Adipocyte (in vitro differentiated cells): ENCODE results near the gene SLC12A6.
"Not testable (repeated sequence)": the region's sequence is repeated elsewhere in the genome, so short reads cannot be mapped to it uniquely, and the experiment has no call there.

Source experiments
- DNase-seq: peaks from one replicate; pipeline ENCODE4 v3.0.0-alpha.2; 2015; ENCODE audit warnings: low read depth
- H3K27me3 ChIP-seq: replicated peaks from 2 replicates; pipeline ENCODE4 v1.7.0; 2013; ENCODE audit warnings: mild to moderate bottlenecking, low read length, moderate library complexity; ENCODE audit not compliant: control insufficient read depth, insufficient read depth
- H3K36me3 ChIP-seq: 2 replicates; pipeline ENCODE4 v1.7.0; 2013; ENCODE audit warnings: low read length, mild to moderate bottlenecking, moderate library complexity; ENCODE audit not compliant: control insufficient read depth, insufficient read depth, severe bottlenecking
- H3K4me1 ChIP-seq: 2 replicates; pipeline ENCODE4 v1.7.0; 2013; ENCODE audit warnings: mild to moderate bottlenecking, low read length, moderate library complexity; ENCODE audit not compliant: control insufficient read depth, insufficient read depth
- H3K4me3 ChIP-seq: 2 replicates; pipeline ENCODE4 v1.7.0; 2013; ENCODE audit warnings: mild to moderate bottlenecking, low read length, moderate library complexity
- H3K9ac ChIP-seq: 2 replicates; pipeline ENCODE4 v1.7.0; 2013; ENCODE audit warnings: mild to moderate bottlenecking, low read length, moderate library complexity
- H3K9me3 ChIP-seq: 2 replicates; pipeline ENCODE4 v1.7.0; 2013; ENCODE audit warnings: mild to moderate bottlenecking, low read length, moderate library complexity; ENCODE audit not compliant: control insufficient read depth

Gene SLC12A6

DNA sequence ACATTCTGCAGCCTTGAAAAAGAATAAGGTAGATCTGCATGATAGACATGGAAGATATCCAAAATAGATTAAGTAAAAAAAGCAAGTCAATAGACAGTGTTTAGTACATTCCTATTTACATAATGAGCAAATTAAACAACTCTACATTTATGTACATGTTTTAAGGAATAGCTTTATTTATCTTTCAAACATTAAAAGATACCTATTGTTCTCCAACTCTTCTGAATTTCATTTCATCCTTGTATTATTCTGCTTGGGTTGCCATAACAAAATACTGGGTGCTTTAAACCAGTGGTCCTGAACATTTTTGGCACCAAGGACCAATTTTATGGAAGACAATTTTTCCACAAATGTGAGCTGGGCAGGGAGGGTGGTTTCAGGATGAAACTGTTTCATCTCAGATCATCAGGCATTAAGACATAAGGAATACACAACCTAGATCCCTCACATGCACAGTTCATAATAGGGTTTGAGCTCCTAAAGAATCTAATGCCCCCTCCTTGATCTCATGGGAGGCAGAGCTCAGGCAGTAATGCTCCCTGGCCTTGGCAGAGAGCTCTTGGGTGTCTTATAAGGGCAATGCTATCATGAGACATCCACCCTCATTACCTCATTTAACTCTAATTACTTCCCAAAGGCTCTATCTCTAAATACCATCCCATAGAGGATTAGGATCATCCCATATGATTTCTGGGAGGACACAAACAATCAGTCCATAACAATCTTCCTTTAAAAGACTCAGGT is 120.9 kb downstream of the SLC12A6 start:
- H3K4me3 ChIP-seq = no peak overlapping the region
- H3K27me3 ChIP-seq = no peaks in the 10 kb centered on the region
- no peak for DNase-seq
- no peak overlapping the region for H3K9ac ChIP-seq
- H3K9me3 ChIP-seq = no peaks in the 10 kb centered on the region
- H3K36me3 ChIP-seq = no peaks in the 10 kb centered on the region
- no peaks in the 10 kb centered on the region for H3K4me1 ChIP-seq

DNA sequence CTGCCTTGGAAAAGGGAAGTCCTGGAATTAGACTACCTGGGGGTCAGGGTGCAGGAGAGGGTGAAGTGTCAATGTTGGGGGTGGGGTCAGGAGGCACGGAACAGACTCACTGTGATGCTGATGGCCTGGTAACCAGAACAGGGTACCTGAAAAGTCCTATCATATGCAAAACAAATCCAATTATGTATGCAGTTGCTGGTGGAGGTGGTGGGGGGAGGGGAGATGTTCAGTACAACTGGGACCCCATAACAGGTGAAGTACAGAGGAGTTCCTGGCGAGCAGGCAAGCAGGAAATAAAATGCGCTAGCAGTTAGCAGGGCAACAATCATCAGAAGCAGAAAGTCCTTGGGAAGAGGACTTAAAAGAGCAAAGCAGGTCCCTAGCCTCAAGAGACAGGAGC is 123.4 kb downstream of the SLC12A6 start:
- Histone ChIP-seq H3K27me3 (no peaks in the 10 kb centered on the region), H3K36me3 (no peaks in the 10 kb centered on the region), H3K9me3 (no peaks in the 10 kb centered on the region), H3K4me3 (no peak overlapping the region), H3K9ac (no peak overlapping the region), H3K4me1 (no peaks in the 10 kb centered on the region)
- no peak for DNase-seq

DNA sequence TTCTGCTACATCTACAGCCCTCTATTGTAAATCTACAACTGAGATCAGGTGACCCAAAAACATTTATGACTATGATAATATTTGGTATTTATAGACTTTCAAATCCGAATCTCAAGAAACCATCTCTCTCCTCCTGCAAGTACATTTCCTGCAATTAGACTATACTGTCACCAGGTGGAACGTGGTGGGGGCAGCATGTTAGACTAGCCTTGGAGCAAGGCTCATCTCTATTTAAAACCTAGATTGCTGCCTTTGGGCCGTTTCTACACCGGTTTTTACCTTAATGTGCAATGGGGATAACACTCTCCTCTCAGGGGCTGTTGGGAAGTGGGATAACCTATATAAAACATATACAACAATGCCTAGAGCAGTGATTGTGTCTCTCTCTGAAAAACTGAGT is 123.9 kb downstream of the SLC12A6 start:
- H3K27me3 ChIP-seq = no peaks in the 10 kb centered on the region
- no peaks in the 10 kb centered on the region for H3K9me3 ChIP-seq

DNA sequence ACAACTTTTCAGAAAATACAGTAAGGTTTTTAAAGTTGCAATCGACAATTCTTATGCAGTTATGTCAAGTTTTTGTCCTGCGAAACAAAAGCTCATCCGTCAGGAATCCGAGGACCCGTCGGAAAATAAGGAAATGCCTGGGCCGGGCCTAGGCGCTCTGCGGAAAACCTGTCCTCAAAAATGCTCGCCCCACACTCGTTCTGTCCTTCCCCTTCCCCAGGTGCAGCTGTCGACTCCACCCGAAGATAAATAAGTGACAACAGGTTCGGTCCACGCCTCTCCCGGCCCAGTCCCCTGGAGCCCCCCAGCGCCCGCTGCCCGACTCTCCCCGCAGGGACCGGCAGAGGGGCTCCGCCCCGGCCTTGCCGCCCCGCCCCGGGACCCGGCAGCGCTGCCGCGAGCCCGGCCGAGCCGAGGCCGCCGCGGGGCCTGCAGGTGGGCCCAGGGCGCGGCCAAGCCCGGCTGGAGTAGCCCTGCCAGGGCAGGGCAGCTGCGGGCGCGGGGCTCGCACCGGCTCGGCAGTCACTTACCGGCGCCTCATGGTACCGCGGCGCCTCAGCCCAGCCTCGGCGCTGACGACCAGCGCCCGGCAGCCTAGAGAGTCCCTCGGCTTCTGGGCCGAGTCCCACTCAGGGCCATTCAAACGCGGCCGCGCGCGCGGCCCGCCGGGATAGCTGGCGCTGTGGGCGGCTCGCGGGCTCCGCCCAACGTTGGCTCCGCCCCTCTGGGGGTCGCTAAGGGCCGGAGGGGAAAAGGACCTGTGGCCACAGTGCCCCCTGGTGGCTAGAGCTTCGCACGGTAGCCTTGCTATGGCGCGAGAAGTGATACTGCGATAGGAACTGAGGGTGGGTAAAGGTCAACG is 127.9 kb downstream of the SLC12A6 start, which contains the start of gene KATNBL1:
KATNBL1 (minus strand) TSS at position 676 of the 862 bp plus-strand sequence. CDS start 46,420 bp downstream, outside the sequence.
- H3K4me3 ChIP-seq = peak within 1 kb of the TSS; percentile 95
- peaks cover 9% of the 10 kb centered on the region for H3K4me1 ChIP-seq
- no peaks in the 10 kb centered on the region for H3K9me3 ChIP-seq
- DNase-seq = peak; percentile 98
- H3K27me3 ChIP-seq = no peaks in the 10 kb centered on the region
- H3K9ac ChIP-seq = peak within 1 kb of the TSS; percentile 88
- H3K36me3 ChIP-seq = no peaks in the 10 kb centered on the region

More for the DNA sequence above, 123.9 kb downstream of the SLC12A6 start:
- Histone ChIP-seq H3K4me3 (no peak overlapping the region), H3K36me3 (no peaks in the 10 kb centered on the region), H3K4me1 (peaks cover under 1% of the 10 kb centered on the region), H3K9ac (no peak overlapping the region)
- no peak for DNase-seq

DNA sequence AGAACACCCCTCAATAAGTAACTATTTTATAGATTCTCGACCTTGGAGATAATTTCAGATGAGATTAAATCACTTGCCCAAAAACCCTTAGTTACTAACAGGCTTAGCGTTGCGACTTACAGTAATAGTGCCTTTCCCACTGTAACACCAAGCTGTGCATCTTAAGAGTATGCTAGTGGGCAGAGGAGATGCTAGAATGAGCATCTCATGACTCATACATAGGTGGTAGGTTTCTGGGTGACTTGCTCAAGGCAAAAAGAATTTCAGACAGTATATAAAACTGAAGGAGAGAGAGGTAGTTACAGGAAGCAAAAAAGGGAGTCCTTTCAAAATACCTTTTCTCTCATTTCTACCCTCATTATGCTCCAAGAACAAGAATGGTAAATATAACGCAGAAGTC is 131.6 kb downstream of the SLC12A6 start:
- H3K9ac ChIP-seq = no peak overlapping the region
- no peak overlapping the region for H3K4me3 ChIP-seq
- H3K27me3 ChIP-seq = no peaks in the 10 kb centered on the region
- peaks cover 9% of the 10 kb centered on the region for H3K4me1 ChIP-seq
- no peaks in the 10 kb centered on the region for H3K36me3 ChIP-seq
- no peaks in the 10 kb centered on the region for H3K9me3 ChIP-seq
- DNase-seq = no peak

DNA sequence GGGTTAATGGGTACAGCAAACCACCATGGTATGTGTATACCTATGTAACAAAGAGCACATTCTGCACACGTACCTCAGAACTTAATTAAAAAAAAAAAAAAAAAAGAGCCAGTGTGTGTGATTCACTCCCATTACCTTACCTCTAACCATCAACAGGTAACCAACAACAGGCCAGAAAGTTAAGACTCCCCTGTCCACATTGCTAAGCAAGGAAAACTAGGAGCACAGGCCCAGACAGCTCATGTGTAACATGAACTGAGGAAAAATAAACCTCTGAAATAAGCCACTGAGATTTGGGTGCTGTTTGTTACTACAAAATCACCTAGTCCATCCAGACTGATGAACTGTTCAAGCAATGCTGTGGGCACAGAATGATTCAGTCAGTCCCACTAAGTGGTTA is 133.6 kb downstream of the SLC12A6 start:
- H3K27me3 ChIP-seq = no peaks in the 10 kb centered on the region
- H3K4me1 ChIP-seq = peaks cover 9% of the 10 kb centered on the region
- no peak for DNase-seq
- peaks cover 4% of the 10 kb centered on the region for H3K36me3 ChIP-seq
- H3K4me3 ChIP-seq = no peak overlapping the region
- no peaks in the 10 kb centered on the region for H3K9me3 ChIP-seq
- no peak overlapping the region for H3K9ac ChIP-seq

DNA sequence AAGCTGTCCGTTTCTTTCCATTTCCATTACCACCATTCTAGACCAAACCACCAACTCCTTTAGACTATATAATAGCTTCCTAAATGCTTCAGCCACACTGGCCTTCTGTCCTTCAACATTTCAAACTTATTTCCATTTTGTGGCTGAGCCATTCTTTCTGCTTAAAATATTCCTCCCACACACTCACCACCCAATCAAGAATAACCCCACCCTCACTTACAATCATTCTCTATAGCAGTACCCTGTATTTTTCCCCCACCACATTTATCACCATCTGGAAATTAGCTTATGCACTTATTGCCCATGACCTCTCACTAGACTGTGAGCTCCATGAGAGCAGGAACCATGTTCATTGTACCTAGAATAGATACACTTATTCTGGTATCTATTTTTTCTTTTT is 134.3 kb downstream of the SLC12A6 start:
- no peak for DNase-seq
- Histone ChIP-seq H3K4me3 (no peak overlapping the region), H3K36me3 (peaks cover 4% of the 10 kb centered on the region), H3K9me3 (no peaks in the 10 kb centered on the region), H3K27me3 (no peaks in the 10 kb centered on the region), H3K9ac (no peak overlapping the region), H3K4me1 (peaks cover 5% of the 10 kb centered on the region)

DNA sequence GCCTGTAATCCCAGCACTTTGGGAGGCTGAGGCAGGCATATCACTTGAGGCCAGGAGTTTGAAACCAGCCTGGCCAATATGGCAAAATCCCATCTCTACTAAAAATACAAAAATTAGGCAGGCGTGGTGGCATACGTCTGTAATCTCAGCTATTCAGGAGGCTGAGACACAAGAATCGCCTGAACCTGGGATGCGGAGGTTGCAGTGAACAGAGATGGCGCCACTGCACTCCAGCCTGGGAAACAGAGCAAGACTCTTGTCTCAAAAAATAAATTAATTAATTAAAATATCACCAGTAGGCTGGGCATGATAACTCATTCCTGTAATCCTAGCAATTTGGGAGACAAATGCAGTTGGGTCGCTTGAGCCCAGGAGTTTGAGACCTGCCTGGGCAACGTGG is 144.3 kb downstream of the SLC12A6 start:
- H3K9ac ChIP-seq, H3K9me3 ChIP-seq, H3K4me1 ChIP-seq, H3K4me3 ChIP-seq, H3K36me3 ChIP-seq, H3K27me3 ChIP-seq, DNase-seq: not testable (repeated sequence)

DNA sequence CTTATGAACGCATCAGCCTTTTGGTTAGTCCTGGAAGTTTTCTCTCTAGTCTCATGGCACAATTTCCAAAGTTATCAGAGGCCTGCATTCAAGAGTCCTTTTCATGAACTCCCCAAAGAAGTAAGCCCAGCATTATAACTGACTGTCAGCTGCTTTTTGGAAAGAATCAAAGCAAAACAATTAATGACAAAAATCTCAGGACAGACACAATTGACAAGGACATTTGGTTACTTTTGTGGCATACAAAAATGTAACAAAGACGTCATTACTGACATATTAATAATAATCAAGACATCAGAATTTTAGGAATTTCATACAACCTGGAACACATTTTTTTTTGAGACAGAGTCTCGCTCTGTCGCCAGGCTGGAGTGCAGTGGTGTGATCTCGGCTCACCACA is 148.9 kb downstream of the SLC12A6 start:
- Histone ChIP-seq H3K27me3 (no peaks in the 10 kb centered on the region), H3K36me3 (no peaks in the 10 kb centered on the region), H3K9ac (no peak overlapping the region), H3K4me1 (no peaks in the 10 kb centered on the region), H3K9me3 (no peaks in the 10 kb centered on the region), H3K4me3 (no peak overlapping the region)
- no peak for DNase-seq

DNA sequence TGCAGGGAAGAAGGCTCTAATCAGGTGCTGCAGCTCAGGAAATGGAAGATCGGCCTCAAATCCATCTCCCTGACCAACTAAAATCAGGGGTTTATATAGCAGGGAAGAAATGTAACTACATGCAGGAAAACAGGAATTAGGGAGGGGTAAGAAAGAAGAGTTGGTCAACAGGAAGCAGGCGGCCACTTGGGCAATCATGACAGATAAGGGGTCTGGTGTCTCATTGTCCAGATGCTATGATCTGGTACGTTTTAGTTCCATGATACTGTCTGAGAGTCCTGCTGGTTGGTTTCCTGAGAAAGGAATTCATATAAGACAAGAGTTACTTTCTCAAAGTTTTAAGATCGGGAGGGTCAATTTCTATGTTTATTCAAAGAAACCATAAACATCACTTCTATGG is 151.9 kb downstream of the SLC12A6 start:
- DNase-seq = no peak
- Histone ChIP-seq H3K36me3 (no peaks in the 10 kb centered on the region), H3K27me3 (no peaks in the 10 kb centered on the region), H3K4me1 (no peaks in the 10 kb centered on the region), H3K9me3 (no peaks in the 10 kb centered on the region), H3K4me3 (no peak overlapping the region), H3K9ac (no peak overlapping the region)

DNA sequence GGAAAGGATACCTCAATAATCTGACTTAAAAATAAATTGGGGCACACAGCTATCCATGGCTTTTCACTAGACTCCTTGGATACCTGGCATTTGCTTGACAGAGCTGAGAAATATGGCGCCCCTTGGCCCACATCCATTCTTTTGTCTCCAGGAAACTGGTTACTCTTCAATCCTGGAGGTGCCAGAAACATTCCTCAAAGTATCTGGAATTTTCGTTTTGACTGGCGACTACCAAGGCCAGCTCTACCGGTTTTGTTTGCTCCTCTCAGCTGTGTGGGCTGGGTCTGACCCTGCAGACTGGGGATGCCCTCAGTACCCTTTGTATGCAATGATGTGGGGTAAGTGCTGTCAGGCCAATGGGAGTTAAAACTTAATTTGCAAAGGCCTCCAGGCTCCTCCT is 154.6 kb downstream of the SLC12A6 start:
- H3K27me3 ChIP-seq = no peaks in the 10 kb centered on the region
- H3K9ac ChIP-seq = no peak overlapping the region
- no peaks in the 10 kb centered on the region for H3K4me1 ChIP-seq
- no peaks in the 10 kb centered on the region for H3K9me3 ChIP-seq
- no peak for DNase-seq
- no peaks in the 10 kb centered on the region for H3K36me3 ChIP-seq
- H3K4me3 ChIP-seq = no peak overlapping the region
